NCI-H128 (cell line): ENCODE results near the gene CCDC172.
"Not testable (repeated sequence)": the region's sequence is repeated elsewhere in the genome, so short reads cannot be mapped to it uniquely, and the experiment has no call there.

Source experiments
- DNase-seq: peaks from one replicate; lab custom pipeline; 2025; ENCODE audit not compliant: unreplicated experiment; lab: John Stamatoyannopoulos, UW

CCDC172 gene

DNA sequence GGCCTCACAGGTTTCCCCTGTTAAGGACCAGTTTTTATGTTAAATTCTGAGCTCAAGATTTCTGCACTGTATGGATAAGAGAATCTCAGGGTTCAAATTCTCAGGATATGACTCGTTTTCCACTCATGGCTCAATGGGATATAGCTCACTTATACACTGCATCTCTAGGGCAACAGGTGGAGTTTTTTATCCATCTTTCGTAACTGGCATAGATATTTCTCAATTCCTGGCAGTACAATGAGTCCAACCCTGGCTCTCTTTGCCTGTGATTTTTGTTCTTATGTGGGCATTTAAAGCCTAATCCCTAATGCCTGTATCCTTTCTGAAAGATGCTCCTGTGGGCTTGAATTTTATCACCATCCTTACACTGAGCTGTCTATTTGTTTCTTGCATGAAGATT, 7.6 kb downstream of the CCDC172 start:
- DNase-seq: no peak

DNA sequence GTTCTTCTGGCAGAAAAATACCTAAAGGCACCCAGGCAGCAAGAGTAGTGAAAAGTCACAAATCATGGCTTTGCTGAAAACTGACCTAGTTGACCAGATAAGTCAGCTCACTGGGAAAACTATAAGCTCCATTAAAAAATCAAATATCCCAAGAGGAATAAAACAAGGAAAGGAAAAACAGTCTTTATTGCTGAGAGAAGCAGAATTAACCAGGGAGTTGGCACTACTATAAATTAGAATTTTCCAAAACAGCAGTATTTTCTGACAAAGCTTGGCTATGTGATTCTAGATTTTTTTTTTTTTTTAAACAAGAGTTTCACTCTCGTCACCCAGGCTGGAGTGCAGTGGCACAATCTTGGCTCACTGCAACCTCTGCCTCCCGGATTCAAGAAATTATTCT, 12.6 kb downstream of the CCDC172 start:
- DNase-seq: no peak

DNA sequence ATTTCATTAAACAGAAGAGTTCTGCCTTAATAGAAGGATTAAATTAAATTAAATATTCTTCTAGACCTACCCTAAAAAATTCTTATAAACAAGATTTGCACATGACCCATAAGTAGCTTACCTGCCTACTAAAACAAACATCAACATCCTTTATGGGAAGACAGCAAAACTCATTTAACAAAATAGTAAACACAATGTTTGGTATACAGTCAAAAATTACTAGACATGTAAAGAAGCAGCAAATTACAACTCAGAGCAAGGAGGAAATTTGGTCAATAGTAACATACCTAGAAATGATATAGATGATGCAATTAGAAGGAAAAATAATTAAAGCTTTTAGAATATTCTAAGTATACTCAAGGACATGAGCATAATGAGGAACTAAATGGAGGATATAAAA, 27.9 kb downstream of the CCDC172 start:
- DNase-seq: no peak

DNA sequence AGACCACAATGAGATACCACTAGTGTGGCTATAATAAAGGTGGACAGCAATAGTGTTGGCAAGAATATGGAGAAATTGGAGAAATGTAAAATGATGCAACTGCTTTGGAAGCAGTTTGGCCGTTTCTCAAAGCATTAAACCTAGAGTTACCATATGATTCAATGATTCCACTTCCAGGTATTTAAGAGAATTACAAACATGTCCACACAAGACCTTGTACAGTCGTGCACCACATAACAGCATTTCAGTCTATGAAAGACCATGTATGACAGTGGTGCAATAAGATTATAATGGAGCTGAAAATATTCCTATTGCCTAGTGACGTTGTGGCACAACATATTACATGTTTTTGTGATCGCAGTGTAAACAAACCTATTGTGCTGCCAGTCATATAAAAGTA, 29.6 kb downstream of the CCDC172 start:
- no peak for DNase-seq

DNA sequence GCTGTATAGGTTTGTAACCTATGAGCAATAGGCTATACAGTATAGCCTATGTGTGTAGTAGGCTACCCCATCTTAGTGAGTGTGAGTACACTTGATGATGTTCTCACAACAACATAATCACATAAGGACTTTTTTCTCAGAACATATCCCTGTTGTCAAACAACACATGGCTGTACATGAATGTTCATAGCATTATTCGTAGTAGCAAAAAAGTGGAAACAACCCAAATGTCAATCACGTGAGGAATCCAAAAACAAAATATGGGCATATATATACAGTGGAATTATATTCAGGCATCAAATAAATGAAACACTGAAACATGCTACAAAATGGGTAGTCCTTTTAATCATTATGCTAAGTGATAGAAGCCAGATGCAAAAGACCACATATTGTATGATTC, 31.1 kb downstream of the CCDC172 start:
- DNase-seq: no peak

DNA sequence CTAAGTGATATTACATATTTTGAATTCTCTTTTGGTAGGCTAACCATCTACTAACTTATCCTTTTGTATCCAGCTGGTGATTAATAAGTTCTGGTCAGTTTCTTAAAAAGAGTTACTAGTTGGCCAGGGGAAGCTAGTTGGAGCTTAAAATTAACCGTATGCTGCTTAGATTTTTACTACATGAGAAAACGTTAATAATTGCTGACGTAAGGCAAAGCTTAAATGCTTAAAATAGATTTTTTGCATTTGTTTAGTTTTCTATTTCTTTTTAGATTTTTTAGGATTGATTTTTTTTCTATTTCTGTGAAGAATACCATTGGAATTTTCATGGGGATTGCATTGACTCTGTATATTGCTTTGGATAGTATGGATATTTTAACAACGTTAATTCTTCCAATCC, 32.6 kb downstream of the CCDC172 start:
- no peak for DNase-seq

DNA sequence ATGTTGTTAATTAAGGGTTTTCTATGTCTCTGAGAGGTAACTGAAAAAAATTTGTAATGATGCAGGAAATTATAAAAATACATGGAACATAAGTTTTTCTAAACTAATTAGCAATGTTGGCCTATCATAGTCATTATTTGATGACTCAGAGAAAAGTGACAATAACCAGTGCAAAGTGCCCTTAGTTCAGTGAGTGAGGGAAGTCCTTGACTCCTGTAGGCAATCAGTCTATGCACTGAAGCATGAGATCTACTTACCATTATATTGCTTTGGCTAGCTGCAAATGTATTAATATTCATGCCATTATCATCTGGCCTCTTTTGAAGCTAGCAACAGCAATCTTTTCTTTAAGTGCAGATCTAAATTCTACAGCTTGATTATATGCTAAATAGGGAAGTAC, 40.6 kb downstream of the CCDC172 start:
- DNase-seq: no peak

DNA sequence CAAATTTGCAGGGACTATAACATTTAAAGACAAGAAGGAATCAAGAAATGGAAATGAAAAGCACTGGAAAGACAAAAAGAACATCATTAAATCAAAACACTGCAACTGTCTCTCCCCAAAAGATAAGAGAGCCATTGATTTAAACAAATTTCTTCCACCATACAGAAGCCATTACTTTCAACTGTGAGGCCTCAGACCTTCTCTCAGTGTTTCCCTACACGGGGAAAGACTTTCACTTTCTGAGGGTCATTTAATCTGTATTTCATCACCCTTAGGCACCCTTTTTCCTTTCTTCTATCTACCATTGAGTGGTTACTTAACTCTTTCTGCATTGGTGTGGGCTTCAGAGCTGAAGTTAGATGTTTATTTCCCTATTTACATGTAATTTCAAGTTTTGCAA, 47.5 kb downstream of the CCDC172 start:
- DNase-seq: no peak

DNA sequence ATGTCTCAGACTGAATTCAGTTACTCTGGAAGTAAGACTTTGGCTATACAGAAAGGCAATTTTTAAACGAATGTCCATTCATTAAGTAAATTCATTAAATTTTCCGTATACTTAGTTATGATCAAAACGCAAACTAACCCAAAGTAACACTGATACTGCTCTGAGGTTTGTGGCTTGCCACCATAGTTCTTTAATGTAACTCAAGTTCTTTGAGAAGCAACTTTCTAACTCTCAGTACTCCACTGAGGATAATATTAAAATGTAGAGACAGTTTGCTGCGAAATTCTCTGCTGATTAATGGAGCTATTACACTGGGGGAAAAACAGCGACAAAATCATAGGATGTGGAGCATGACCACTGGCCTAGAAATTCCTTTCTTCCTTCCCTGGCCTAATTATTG, 58.0 kb downstream of the CCDC172 start:
- DNase-seq: no peak

DNA sequence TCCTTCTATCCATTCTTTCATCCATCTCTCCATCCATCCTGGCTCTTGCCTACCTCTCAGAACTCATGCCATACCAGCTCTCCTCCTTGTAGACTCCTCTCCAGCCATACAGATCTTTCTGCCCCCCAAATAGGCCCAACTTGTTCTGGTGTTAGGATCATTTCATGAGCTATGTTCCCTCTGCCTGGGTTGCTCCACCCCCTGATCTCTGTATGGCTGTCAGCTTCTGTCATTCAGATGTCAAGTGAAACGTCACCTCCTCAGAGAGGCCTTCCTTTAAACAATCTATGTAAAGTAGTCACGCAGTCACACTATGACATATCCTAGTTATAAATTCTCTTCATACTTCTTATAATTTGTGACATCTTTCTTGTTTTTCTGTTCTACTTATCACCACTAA, 61.1 kb downstream of the CCDC172 start:
- DNase-seq: no peak

DNA sequence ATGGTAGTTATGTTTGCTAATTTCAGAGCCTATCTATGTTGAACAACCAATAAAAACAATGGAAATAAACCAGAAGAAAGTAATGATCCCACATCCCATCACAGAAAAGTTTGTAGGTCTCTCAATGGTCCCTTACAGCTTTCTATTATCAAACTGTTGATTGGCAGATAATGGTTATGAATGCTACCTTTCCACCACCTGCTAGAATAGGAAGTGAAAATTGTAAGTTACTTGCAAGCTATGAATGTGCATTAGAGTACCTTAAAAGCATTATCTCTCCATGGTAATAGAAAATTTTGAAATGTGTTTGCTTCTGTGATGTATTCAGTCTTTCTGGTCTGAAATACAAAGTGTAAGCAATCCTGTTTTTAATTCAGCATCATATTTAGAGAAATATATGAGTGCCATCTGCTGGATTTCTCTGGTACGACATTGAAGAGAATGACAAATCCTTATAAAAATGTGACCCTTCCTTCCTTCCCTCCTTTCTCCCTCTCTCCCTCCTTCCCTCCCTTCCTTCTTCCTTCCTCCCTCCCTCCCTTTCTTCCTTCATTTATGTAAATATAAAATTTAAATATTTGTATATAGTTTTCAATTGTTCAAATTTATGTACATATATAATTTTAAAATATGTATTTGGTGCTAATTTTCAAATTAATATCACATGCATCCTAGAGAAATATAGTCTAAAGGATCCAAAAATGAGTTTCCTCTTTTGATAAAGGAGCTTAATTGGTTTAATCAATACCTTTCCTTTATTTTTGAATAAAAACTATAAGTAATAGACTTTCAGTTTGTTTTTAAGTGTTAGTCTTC, 62.0 kb downstream of the CCDC172 start:
- no peak for DNase-seq

DNA sequence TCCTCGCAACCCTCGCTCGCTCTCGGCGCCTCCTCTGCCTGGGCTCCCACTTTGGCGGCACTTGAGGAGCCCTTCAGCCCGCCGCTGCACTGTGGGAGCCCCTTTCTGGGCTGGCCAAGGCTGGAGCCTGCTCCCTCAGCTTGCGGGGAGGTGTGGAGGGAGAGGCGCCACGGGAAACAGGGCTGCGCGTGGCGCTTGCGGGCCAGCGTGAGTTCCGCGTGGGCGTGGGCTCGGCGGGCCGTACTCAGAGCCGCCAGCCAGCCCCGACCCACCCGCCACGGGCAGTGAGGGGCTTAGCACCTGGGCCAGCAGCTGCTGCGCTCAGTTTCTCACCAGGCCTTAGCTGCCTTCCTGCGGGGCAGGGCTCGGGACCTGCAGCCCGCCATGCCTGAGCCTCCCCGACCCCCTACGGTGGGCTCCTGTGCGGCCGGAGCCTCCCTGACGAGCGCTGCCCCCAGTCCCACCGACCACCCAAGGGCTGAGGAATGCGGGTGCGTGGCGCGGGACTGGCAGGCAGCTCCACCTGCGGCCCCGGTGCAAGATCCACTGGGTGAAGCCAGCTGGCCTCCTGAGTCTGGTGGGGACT, 69.1 kb downstream of the CCDC172 start:
- not testable (repeated sequence) for DNase-seq

DNA sequence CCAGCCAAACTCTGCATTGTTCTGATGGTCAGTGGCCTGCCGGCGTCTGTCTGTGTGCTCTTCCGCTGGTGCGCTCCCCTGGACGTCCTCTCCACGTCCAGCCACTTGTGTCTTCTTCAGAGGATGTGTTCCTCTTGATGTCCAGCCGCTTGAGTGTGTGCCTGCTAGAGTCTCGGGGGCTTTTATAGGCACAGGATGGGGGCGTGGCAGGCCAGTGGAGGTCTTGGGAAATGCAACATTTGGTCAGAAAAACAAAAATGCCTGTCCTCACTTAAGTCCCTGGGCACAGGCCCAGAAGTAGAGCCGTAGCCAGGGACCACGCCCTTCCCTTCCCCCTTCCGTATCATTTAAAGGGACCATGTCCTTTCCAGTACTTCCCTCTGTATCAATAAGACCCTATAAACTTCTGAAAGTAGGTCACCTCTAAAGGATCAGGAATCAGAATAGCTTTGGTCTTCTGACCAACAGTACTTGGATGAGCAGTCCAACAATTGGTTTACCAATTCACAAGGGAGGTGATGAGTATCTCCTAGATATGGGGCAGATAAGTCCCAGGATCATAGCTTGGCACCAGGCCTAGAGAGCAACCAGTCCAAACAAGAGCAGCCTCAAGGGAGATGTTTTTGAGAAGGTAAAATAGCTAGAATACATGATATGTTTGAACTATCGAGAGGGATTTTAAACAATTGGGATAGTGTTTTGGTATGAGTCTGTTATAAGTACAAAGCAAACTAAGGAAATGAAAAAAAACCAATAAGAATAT, 71.2 kb downstream of the CCDC172 start:
- DNase-seq: no peak

DNA sequence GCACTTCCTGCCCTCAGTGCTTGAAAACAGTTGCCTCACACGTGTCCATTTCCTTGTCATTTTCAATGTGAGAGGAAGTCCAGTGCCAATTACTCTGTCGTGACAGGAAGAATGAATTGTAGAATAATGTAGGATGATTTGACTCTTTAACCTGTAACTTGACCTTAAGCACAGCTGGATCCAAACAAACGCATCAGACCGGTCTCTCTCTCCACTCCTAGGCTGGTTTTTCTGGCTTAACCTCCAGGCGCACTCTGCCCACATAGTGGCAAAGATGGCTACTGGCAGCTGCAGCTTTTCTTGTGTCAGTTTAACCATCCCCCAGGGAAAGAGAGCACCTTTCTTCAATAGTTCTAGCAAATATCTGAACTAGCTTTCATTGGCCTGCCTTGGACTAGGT, 74.0 kb downstream of the CCDC172 start:
- no peak for DNase-seq

DNA sequence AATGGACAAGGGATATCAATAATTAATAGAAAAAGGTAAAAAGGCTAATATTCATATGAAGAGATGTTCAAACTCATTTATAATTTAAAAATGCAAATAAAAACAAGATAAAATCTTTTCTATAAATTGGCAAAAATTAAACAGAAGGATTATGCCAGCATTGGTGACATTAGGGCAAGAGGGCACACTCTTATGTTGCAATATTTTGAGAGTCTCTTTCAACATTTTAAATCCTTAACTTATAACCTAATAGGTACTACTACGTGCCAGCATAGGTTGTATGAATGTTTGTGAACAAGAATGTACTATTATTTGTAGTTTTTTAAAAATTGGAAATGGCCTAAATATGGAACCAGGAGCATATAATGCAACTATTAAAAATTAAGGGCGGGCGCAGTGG, 78.6 kb downstream of the CCDC172 start:
- DNase-seq: no peak

DNA sequence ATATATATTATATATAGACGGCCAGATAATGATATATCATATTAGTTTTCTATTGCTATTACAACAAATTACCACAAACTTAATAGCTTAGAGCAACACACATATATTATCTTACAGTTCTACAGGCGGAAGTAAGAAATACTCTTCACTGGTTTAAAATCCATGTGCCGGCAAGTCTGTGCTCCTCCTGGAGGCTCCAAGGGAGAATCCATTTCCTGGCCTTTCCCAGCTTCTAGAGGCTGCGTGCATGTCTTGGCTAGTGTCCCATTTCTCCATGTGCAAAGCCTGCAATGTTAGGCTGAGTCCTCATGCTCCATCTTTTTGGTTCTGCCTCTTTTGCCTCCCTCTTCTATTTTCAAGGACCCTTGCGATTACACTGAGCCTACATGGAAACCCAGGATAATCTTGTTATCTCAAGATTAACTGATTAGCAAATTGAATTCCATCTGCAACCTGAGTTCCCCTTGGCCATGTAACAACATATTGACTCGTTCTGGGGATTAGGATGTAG, 79.5 kb downstream of the CCDC172 start:
- no peak for DNase-seq

DNA sequence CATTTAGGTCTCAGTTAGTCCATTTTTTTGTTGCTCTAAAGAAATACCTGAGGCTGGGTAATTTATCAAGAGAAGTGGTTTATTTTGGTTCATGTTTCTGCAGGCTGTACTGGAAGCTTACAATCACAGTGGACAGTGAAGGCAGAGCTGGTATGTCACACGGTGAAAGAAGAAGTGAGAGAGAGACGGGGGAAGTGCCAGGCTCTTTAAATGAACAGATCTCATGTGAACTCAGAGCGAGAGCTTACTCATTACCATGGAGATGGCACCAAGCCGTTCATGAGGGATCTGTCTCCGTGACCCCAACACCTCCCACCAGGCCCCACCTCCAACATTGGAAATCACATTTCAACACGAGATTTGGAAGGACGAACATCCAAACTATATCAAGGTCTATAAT, 84.5 kb downstream of the CCDC172 start:
- DNase-seq: no peak

DNA sequence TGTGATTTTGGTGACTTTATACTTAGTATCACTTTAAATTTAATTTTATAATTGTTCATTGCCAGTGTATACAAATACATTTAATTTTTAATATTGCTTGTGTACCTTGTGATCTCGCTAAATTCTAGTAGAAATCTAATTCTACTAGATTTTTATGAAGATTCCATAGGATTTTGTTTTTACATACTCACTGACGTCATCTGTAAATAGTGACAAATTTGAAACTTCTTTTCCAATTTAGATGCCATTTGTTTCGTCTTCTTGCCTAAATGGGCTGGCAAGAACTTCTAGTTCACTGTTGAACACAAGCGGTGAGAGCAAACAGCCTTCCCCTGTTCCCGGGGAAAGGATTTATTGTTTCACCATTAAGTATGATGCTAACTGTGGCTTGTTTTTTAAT, 86.1 kb downstream of the CCDC172 start:
- no peak for DNase-seq

DNA sequence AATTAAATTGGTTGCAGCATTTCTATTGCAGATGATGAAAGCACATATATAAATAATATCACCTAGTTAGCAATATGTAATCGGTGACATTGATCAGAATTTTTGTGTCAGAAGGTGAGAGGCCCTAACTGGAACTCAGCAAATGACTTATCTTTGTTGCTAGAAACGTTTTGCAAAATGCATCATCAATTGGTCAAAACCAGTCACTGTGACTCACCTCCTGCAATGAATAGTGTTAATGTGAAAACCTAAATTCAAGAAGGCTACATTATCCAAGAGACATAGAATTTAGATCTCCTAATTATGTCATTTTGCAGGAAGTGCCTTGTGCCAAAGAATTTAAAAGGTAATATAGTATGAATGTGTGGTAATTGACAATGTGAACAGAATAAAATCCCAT, 93.6 kb downstream of the CCDC172 start:
- no peak for DNase-seq

DNA sequence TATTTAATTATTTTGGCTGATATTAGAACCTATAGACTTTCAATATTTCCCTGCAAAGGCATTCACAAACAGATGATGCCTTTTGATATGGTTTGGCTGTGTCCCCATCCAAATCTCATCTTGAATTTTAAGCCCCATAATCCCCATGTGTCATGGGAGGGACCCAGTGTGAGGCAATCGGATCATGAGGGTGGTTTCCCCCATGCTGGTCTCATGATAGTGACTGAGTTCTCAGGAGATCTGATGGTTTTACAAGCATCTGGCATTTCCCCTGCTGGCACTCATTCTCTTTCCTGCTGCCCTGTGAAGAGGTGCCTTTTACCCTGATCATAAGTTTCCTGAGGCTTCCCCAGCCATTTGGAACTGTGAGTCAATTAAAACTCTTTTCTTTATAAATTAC, 94.1 kb downstream of the CCDC172 start:
- DNase-seq: no peak

DNA sequence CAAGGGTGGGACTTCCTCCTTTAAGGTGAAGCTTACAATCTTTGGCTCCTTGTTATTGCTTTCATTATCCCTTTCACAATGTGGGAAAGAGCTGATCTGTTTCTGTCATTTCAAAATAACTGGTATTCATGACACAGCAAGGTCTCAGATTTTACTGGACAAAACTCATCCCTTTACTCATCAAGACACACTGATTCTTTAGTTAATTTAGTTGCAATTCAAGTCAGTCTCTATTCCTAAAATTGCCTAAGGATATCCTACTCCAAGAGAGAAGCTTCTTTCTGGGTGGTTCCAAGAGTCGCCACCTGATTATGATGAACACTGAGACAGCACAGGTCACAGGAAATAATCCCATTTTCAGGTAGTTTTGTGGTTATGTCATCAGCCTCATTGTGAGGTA, 97.6 kb downstream of the CCDC172 start:
- DNase-seq: no peak

DNA sequence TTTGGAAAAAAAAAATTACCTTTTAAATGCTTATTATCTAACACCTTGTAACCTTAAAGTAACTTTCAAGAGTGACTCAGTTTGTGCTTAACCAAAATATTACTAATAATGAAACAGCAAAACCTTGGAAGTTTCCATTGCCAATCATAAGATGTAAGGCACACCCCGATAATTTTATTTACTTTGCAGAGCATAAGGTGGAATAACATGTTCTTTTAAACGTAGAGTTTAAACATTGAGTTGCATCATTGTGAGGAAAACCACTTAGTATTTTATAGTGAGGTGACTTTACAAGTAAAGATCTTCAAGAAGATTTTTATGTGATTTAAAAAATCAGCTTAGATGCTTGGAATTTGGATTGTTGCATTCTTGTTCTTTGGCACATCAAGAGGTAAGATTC, 103.4 kb downstream of the CCDC172 start, which contains the start of gene PNLIPRP3:
Gene PNLIPRP3 (plus strand): TSS at position 177 of the 400 bp plus-strand sequence. CDS start 166 bp downstream, at position 343.
- no peak for DNase-seq
